Muscle layer of colon (tissue), 2 donors: ENCODE measurements around the gene ANKRD40.
A peak's percentile ranks its signal among the peaks of the same experiment; 100 is the strongest.
"Not testable (repeated sequence)": the region's sequence is repeated elsewhere in the genome, so short reads cannot be mapped to it uniquely, and the experiment has no call there.

ENCODE experiments used
- H3K27ac ChIP-seq: one replicate; pipeline ENCODE4 v1.7.0; 2013; ENCODE audit warnings: low read depth, mild to moderate bottlenecking, low read length, moderate library complexity
- H3K27me3 ChIP-seq, 2 donors: one replicate each; pipeline ENCODE4 v1.7.0; 2013; ENCODE audit warnings: low read length in 2 of 2, mild to moderate bottlenecking in 2 of 2; ENCODE audit not compliant: insufficient read depth in 2 of 2, control insufficient read depth in 1 of 2
- H3K36me3 ChIP-seq: one replicate; pipeline ENCODE4 v1.7.0; 2013; ENCODE audit warnings: mild to moderate bottlenecking, low read length; ENCODE audit not compliant: insufficient read depth
- H3K4me1 ChIP-seq: one replicate; pipeline ENCODE4 v1.7.0; 2013; ENCODE audit warnings: mild to moderate bottlenecking, low read length; ENCODE audit not compliant: insufficient read depth
- H3K4me3 ChIP-seq, 2 donors: one replicate each; pipeline ENCODE4 v1.7.0; 2013; ENCODE audit warnings: low read length in 2 of 2, low read depth in 1 of 2, mild to moderate bottlenecking in 1 of 2, moderate library complexity in 1 of 2
- H3K9ac ChIP-seq: one replicate; pipeline ENCODE4 v1.7.0; 2013; ENCODE audit warnings: low read length
- H3K9me3 ChIP-seq: one replicate; pipeline ENCODE4 v1.7.0; 2013; ENCODE audit warnings: mild to moderate bottlenecking, low read length
- donor health status: abdominal sarcoma.
- donor health status: Adenocarcinoma of cecum.

Gene ANKRD40

GRCh38 chr17:50709053-50709452 is 1.3 kb upstream of the ANKRD40 start:
- Histone ChIP-seq H3K9ac (peak overlapping the region; percentile 94), H3K27ac (peak overlapping the region; percentile 82), H3K4me1 (peaks cover 28% of the 10 kb centered on the region), H3K4me3 (peak overlapping the region in 1 of 2 donors; percentile 71)
- H3K9me3 ChIP-seq, H3K36me3 ChIP-seq, H3K27me3 ChIP-seq: not testable (repeated sequence)

GRCh38 chr17:50708050-50709000 is 611 bp upstream of the ANKRD40 start:
- Histone ChIP-seq H3K9ac (peak overlapping the region; percentile 94), H3K27ac (peak overlapping the region; percentile 82), H3K36me3 (peaks cover 5% of the 10 kb centered on the region), H3K4me3 (peak overlapping the region; percentile 4 to 71), H3K27me3 (no peaks in the 10 kb centered on the region), H3K4me1 (peaks cover 35% of the 10 kb centered on the region), H3K9me3 (no peaks in the 10 kb centered on the region)

GRCh38 chr17:50703162-50703561 is 4.6 kb downstream of the ANKRD40 start:
- Histone ChIP-seq H3K4me3 (no peak overlapping the region), H3K9ac (no peak overlapping the region), H3K9me3 (no peaks in the 10 kb centered on the region), H3K36me3 (peaks cover 30% of the 10 kb centered on the region), H3K27ac (no peak overlapping the region), H3K4me1 (peaks cover 32% of the 10 kb centered on the region), H3K27me3 (no peaks in the 10 kb centered on the region)

- Histone ChIP-seq H3K9me3 (no peaks in the 10 kb centered on the region), H3K27ac (no peak overlapping the region), H3K4me1 (peaks cover 25% of the 10 kb centered on the region), H3K9ac (no peak overlapping the region), H3K27me3 (no peaks in the 10 kb centered on the region), H3K36me3 (peaks cover 57% of the 10 kb centered on the region), H3K4me3 (no peak overlapping the region)
Measured at GRCh38 chr17:50699410-50699809, 8.3 kb downstream of the ANKRD40 start.

- Histone ChIP-seq H3K9ac (no peak overlapping the region), H3K27ac (no peak overlapping the region), H3K27me3 (no peaks in the 10 kb centered on the region), H3K9me3 (no peaks in the 10 kb centered on the region), H3K4me3 (no peak overlapping the region), H3K4me1 (peaks cover 28% of the 10 kb centered on the region), H3K36me3 (peaks cover 65% of the 10 kb centered on the region)
Measured at GRCh38 chr17:50697663-50698272, 9.9 kb downstream of the ANKRD40 start.

GRCh38 chr17:50697062-50697461 is 10.7 kb downstream of the ANKRD40 start:
- Histone ChIP-seq H3K4me1 (peaks cover 35% of the 10 kb centered on the region), H3K9ac (no peak overlapping the region), H3K4me3 (no peak overlapping the region), H3K36me3 (peaks cover 61% of the 10 kb centered on the region), H3K9me3 (no peaks in the 10 kb centered on the region), H3K27ac (no peak overlapping the region), H3K27me3 (no peaks in the 10 kb centered on the region)

- Histone ChIP-seq H3K36me3 (peaks cover 68% of the 10 kb centered on the region), H3K4me1 (peaks cover 39% of the 10 kb centered on the region)
Measured at GRCh38 chr17:50696365-50696879, 11.3 kb downstream of the ANKRD40 start.

GRCh38 chr17:50693036-50693682 is 14.6 kb downstream of the ANKRD40 start:
- Histone ChIP-seq H3K9me3 (no peaks in the 10 kb centered on the region), H3K9ac (no peak overlapping the region), H3K36me3 (peaks cover 55% of the 10 kb centered on the region), H3K27ac (peak overlapping the region; percentile 48), H3K27me3 (no peaks in the 10 kb centered on the region), H3K4me1 (peaks cover 42% of the 10 kb centered on the region), H3K4me3 (no peak overlapping the region)

More at GRCh38 chr17:50696365-50696879, 11.3 kb downstream of the ANKRD40 start:
- Histone ChIP-seq H3K27me3 (no peaks in the 10 kb centered on the region), H3K4me3 (no peak overlapping the region), H3K27ac (no peak overlapping the region), H3K9me3 (no peaks in the 10 kb centered on the region), H3K9ac (no peak overlapping the region)

GRCh38 chr17:50692448-50693035 is 15.2 kb downstream of the ANKRD40 start:
- Histone ChIP-seq H3K9ac (no peak overlapping the region), H3K27ac (peak overlapping the region; percentile 12)

GRCh38 chr17:50691550-50692447 is 15.9 kb downstream of the ANKRD40 start:
- Histone ChIP-seq H3K4me3 (peak overlapping the region in 1 of 2 donors; percentile 7), H3K4me1 (peaks cover 49% of the 10 kb centered on the region), H3K9ac (no peak overlapping the region), H3K27ac (no peak overlapping the region), H3K36me3 (peaks cover 43% of the 10 kb centered on the region), H3K27me3 (no peaks in the 10 kb centered on the region), H3K9me3 (no peaks in the 10 kb centered on the region)

More at GRCh38 chr17:50692448-50693035, 15.2 kb downstream of the ANKRD40 start:
- Histone ChIP-seq H3K36me3 (peaks cover 49% of the 10 kb centered on the region), H3K27me3 (no peaks in the 10 kb centered on the region), H3K4me3 (no peak overlapping the region), H3K9me3 (no peaks in the 10 kb centered on the region), H3K4me1 (peaks cover 42% of the 10 kb centered on the region)
